Neural progenitor cell (in vitro differentiated cells): Measurements from ENCODE around the gene GYPC.

Source experiments
- CTCF ChIP-seq: fragments of 200-600 bp; sonication (generic); IDR thresholded peaks from 2 replicates; pipeline ENCODE4 v1.5.1; 2017; ENCODE audit warnings: antibody characterized with exemption, mild to moderate bottlenecking
- EZH2 ChIP-seq: fragments of 200-600 bp; sonication (generic); IDR thresholded peaks from 2 replicates; pipeline ENCODE4 v1.6.1; 2017; ENCODE audit warnings: antibody characterized with exemption, mild to moderate bottlenecking, moderate library complexity
- EZH2phosphoT487 ChIP-seq: fragments of 200-600 bp; sonication (generic); IDR thresholded peaks from 2 replicates; pipeline ENCODE4 v1.6.1; 2017; ENCODE audit warnings: antibody characterized with exemption

GRCh38 chr2:126715576-126716406 lies 59.8 kb downstream of the GYPC start:
- TF ChIP-seq CTCF (no peak), EZH2 (no peak), EZH2phosphoT487 (no peak)
